ENCODE measurements around the gene UCKL1.
"Not testable (repeated sequence)": the region's sequence is repeated elsewhere in the genome, so short reads cannot be mapped to it uniquely, and the experiment has no call there.

GRCh38 chr20:63971960-63972311 lies 15.7 kb upstream of the UCKL1 start:
- TF ChIP-seq, protein P1, sequence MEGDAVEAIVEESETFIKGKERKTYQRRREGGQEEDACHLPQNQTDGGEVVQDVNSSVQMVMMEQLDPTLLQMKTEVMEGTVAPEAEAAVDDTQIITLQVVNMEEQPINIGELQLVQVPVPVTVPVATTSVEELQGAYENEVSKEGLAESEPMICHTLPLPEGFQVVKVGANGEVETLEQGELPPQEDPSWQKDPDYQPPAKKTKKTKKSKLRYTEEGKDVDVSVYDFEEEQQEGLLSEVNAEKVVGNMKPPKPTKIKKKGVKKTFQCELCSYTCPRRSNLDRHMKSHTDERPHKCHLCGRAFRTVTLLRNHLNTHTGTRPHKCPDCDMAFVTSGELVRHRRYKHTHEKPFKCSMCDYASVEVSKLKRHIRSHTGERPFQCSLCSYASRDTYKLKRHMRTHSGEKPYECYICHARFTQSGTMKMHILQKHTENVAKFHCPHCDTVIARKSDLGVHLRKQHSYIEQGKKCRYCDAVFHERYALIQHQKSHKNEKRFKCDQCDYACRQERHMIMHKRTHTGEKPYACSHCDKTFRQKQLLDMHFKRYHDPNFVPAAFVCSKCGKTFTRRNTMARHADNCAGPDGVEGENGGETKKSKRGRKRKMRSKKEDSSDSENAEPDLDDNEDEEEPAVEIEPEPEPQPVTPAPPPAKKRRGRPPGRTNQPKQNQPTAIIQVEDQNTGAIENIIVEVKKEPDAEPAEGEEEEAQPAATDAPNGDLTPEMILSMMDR (IDR thresholded peaks at IDR 0.05; ENCODE audit: low read depth, low read length, poor library complexity, severe bottlenecking): not testable (repeated sequence)
- not testable (repeated sequence) for TF ChIP-seq EZH2phosphoT487 (IDR thresholded peaks at IDR 0.05; ENCODE audit: borderline replicate concordance, low read length)

All from DOHH2 (cell line).